Skeletal muscle tissue (tissue), 4 donors: Measurements from ENCODE around the gene FBXW8. TPM values are rescaled to one million over a fixed set of nuclear protein-coding genes. Genes with fewer than 3 reads are reported as not detected.

ENCODE experiments used
- H3K27ac ChIP-seq: one replicate; pipeline ENCODE4 v1.7.0; 2013; ENCODE audit warnings: mild to moderate bottlenecking, low read depth, low read length, inconsistent platforms
- H3K27me3 ChIP-seq, 3 donors: one replicate each; pipeline ENCODE4 v1.7.0; 2013; ENCODE audit warnings: low read length in 3 of 3; ENCODE audit not compliant: control insufficient read depth in 3 of 3, insufficient read depth in 3 of 3
- H3K36me3 ChIP-seq, 3 donors: one replicate each; pipeline ENCODE4 v1.7.0; 2013; ENCODE audit warnings: low read length in 3 of 3; ENCODE audit not compliant: control insufficient read depth in 3 of 3, insufficient read depth in 3 of 3
- H3K4me1 ChIP-seq, 3 donors: one replicate each; pipeline ENCODE4 v1.7.0; 2013; ENCODE audit warnings: low read length in 3 of 3, mild to moderate bottlenecking in 3 of 3; ENCODE audit not compliant: control insufficient read depth in 3 of 3, insufficient read depth in 3 of 3
- H3K4me3 ChIP-seq, 3 donors: one replicate each; pipeline ENCODE4 v1.7.0; 2013; ENCODE audit warnings: low read length in 3 of 3
- H3K9ac ChIP-seq, 3 donors: one replicate each; pipeline ENCODE4 v1.7.0; 2013; ENCODE audit warnings: low read length in 3 of 3, mild to moderate bottlenecking in 3 of 3, moderate library complexity in 2 of 3, low read depth in 1 of 3
- H3K9me3 ChIP-seq, 3 donors: one replicate each; pipeline ENCODE4 v1.7.0; 2013; ENCODE audit warnings: low read length in 3 of 3; ENCODE audit not compliant: control insufficient read depth in 3 of 3
- total RNA-seq: library from RNA; depleted of rRNA; stranded (reverse); fragments of >200 nt; gene quantifications from one replicate; pipeline ENCODE4 v1.2.3, GENCODE V29; 2014
- donor health status: Osteomylitis.

Gene FBXW8
- total RNA-seq, 1 donor from 2014 or later = 8.9 TPM

GRCh38 chr12:117003883-117004404 lies 93.2 kb downstream of the FBXW8 start:
- Histone ChIP-seq H3K9me3 (no peaks in the 10 kb centered on the region), H3K36me3 (peaks cover 13 to 16% (median 14%) of the 10 kb centered on the region in 3 donors), H3K9ac (no peak overlapping the region)

DNA sequence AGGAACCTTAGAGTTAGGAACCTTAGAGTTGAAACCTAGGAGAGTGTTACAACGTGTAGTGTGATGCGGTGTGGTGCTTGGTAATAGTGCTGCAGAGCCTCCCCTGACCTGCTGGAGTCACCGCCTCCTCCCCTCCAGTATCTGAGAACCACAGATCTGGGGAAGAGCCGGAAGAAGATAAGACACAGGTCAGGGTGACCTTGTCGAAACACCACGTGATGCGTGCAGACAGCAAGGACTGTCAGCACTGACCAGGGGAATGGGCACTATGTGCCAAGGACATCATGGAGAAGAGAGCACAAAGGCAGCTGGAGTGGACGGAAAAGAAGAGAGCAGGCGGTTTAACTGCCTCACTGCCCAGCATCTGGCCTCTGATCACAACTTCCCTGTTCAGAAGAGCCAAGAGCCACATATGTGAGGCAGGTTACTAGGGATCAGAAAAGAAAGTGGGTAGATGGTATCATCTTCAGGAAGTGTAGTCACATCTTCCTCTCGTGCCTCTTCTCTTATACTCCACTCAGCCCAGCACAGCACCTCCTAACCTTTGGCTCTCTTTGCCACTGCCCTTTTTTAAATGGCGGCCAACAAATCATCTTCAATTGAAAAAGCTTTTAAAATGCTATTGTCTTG lies 94.8 kb downstream of the FBXW8 start:
- no peak overlapping the region for H3K9ac ChIP-seq
- H3K36me3 ChIP-seq = peaks cover 14 to 22% (median 17%) of the 10 kb centered on the region in 3 donors
- no peak overlapping the region for H3K27ac ChIP-seq
- H3K4me1 ChIP-seq = no peaks in the 10 kb centered on the region
- no peaks in the 10 kb centered on the region for H3K9me3 ChIP-seq
- no peak overlapping the region for H3K4me3 ChIP-seq
- no peaks in the 10 kb centered on the region for H3K27me3 ChIP-seq

More at GRCh38 chr12:117003883-117004404, 93.2 kb downstream of the FBXW8 start:
- Histone ChIP-seq H3K27me3 (no peaks in the 10 kb centered on the region), H3K4me3 (no peak overlapping the region), H3K4me1 (no peaks in the 10 kb centered on the region), H3K27ac (no peak overlapping the region)

GRCh38 chr12:117006333-117006732 lies 95.6 kb downstream of the FBXW8 start:
- Histone ChIP-seq H3K4me3 (no peak overlapping the region), H3K4me1 (no peaks in the 10 kb centered on the region), H3K36me3 (peaks cover 14 to 22% (median 17%) of the 10 kb centered on the region in 3 donors), H3K9me3 (no peaks in the 10 kb centered on the region), H3K27me3 (no peaks in the 10 kb centered on the region), H3K9ac (no peak overlapping the region), H3K27ac (no peak overlapping the region)

- Histone ChIP-seq H3K9ac (no peak overlapping the region), H3K4me1 (no peaks in the 10 kb centered on the region), H3K27me3 (no peaks in the 10 kb centered on the region), H3K4me3 (no peak overlapping the region), H3K9me3 (no peaks in the 10 kb centered on the region), H3K36me3 (peaks cover 16 to 22% (median 17%) of the 10 kb centered on the region in 3 donors), H3K27ac (no peak overlapping the region)
Measured at GRCh38 chr12:117007577-117007976, 96.8 kb downstream of the FBXW8 start.

DNA sequence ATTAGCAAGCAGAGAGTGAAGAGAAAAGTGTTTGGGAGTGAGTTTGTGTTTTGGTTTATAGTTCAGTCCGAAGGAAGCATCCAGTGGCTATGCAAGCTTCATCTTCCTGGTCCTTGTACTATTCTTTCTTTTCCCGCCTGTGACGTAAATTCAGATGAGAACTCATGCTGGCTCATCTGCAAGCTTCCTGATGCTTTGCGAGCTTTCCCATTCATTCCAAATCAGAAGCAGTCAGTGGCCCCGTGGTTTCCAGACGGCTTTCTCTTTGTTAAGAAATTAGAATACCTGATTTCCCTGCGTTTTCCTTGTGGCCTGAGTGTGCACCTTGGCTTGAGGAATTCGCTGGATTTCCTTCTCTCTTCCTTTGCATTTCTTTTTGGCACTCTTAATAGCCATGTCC lies 99.0 kb downstream of the FBXW8 start:
- Histone ChIP-seq H3K9me3 (no peaks in the 10 kb centered on the region), H3K4me1 (no peaks in the 10 kb centered on the region), H3K36me3 (peaks cover 18 to 26% (median 20%) of the 10 kb centered on the region in 3 donors), H3K27me3 (no peaks in the 10 kb centered on the region), H3K9ac (no peak overlapping the region), H3K4me3 (no peak overlapping the region), H3K27ac (no peak overlapping the region)

DNA sequence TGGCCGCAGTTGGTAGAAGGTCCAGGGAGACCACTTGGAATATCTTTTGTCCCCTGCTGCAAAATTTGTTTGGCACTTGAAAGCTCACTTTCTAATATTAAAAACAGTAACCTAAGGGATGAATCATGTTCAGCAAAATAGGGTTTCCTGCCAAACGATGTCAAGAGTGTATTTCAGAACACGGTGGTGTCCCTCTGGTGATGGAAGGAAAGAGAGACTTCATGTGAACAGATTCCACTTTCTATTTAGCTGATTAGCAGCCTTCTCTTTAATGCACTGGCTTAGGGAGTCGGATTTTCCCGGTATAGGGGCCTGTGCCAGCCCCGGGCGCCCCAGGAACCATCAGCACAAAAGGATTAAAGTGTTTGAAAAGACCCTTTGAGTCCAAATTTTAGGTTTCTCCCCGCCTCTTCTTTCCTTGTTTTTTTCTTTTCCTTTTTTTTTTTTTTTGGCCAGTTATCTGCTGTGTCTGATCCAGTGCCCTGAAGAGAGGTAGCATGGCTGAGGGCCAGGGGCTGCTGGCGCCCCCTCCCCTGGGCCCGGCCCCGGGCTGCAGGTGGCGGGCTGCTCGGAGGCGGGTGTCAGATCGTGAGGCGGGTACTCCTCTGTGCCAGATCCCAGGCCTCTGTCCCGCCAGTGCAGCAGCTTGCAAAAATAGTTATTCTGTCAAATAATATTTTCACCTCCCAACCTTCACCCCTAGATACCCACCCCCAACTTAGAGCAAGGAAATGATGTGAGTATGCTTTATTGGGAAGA lies 100.1 kb downstream of the FBXW8 start:
- Histone ChIP-seq H3K4me3 (no peak overlapping the region), H3K4me1 (no peaks in the 10 kb centered on the region), H3K27me3 (no peaks in the 10 kb centered on the region), H3K36me3 (peaks cover 17 to 24% (median 24%) of the 10 kb centered on the region in 3 donors), H3K9me3 (peaks cover 0 to 3% (median 2%) of the 10 kb centered on the region in 3 donors), H3K9ac (no peak overlapping the region), H3K27ac (no peak overlapping the region)

GRCh38 chr12:117011988-117012805 lies 101.4 kb downstream of the FBXW8 start:
- Histone ChIP-seq H3K4me1 (no peaks in the 10 kb centered on the region), H3K9me3 (peaks cover 0 to 3% (median 2%) of the 10 kb centered on the region in 3 donors), H3K36me3 (peaks cover 15 to 22% (median 20%) of the 10 kb centered on the region in 3 donors), H3K4me3 (no peak overlapping the region), H3K27ac (no peak overlapping the region), H3K9ac (no peak overlapping the region), H3K27me3 (no peaks in the 10 kb centered on the region)

DNA sequence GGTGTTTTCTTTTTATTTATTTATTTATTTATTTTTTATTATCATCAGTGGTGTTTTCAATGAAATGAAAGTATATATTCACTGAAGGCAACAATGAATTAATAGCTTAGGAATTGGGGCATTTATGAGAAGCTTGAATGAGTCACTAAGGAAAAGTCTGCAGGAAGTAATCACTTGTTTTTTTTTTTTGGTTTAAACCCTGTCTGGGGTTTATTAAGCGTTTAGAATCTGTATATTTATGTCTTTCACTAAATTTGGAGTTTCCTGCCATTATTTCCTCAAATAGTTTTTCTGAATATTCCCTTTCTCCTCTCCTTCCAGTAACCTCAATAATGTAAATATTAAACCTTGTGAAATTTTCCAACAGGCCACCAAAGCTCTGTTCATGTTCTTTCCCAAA lies 103.0 kb downstream of the FBXW8 start:
- H3K9ac ChIP-seq = no peak overlapping the region
- no peaks in the 10 kb centered on the region for H3K4me1 ChIP-seq
- no peak overlapping the region for H3K27ac ChIP-seq
- no peak overlapping the region for H3K4me3 ChIP-seq
- H3K36me3 ChIP-seq = peaks cover 11 to 22% (median 20%) of the 10 kb centered on the region in 3 donors
- no peaks in the 10 kb centered on the region for H3K27me3 ChIP-seq
- peaks cover 0 to 3% (median 2%) of the 10 kb centered on the region in 3 donors for H3K9me3 ChIP-seq

DNA sequence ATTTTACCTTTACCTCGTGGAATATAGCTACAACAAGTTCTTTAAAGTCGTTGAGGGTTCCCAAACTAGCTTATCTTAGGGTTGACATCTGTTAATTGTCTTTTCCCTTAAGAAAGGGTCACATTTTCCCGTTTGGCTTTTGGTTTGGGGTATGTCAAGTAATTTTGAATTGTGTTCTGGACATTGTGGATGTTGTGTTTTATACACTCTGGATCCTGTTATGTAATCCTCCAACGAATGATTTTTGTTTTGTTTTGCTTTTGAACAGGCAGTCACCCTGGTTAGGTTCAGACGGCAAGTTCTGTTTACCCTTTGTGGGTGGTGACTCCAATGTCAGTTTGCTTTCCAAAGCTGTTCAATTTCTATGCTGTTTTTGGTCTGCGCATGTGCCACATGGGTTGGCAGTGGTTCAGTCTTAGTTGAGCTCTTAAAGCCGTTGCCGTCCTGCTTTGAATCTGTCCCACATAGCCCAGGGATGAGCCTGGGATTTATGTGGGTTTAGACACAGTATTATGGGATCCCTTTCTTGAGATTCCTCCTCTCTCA lies 103.7 kb downstream of the FBXW8 start:
- Histone ChIP-seq H3K9ac (no peak overlapping the region), H3K36me3 (peaks cover 11 to 22% (median 20%) of the 10 kb centered on the region in 3 donors), H3K27me3 (no peaks in the 10 kb centered on the region), H3K27ac (no peak overlapping the region), H3K4me1 (no peaks in the 10 kb centered on the region), H3K4me3 (no peak overlapping the region), H3K9me3 (peaks cover 0 to 3% (median 2%) of the 10 kb centered on the region in 3 donors)
